Fibroblast of lung (primary cell): ENCODE measurements around the gene SYT11. TPM values are rescaled to one million over a fixed set of nuclear protein-coding genes. Genes with fewer than 3 reads are reported as not detected.
"Not testable (repeated sequence)": the region's sequence is repeated elsewhere in the genome, so short reads cannot be mapped to it uniquely, and the experiment has no call there.

Experiments
- DNase-seq, 2 donors: peaks; one replicate each; pipeline versions ENCODE4 v3.0.0 to v3.0.0-alpha.2; 2010; ENCODE audit warnings: low read depth in 2 of 2
- H2AFZ ChIP-seq: 2 replicates; pipeline ENCODE4 v1.5.1; 2012; ENCODE audit warnings: low read length, control low read depth, inconsistent platforms
- H3K27ac ChIP-seq: 2 replicates; pipeline ENCODE4 v1.5.1; 2011; ENCODE audit warnings: low read length, control low read depth; ENCODE audit not compliant: insufficient read depth
- H3K27me3 ChIP-seq: 2 replicates; pipeline ENCODE4 v1.5.1; 2011; ENCODE audit warnings: mild to moderate bottlenecking, low read length; ENCODE audit not compliant: control insufficient read depth, insufficient read depth
- H3K36me3 ChIP-seq: 2 replicates; pipeline ENCODE4 v1.5.1; 2011; ENCODE audit warnings: low read length; ENCODE audit not compliant: control insufficient read depth, insufficient read depth
- H3K4me1 ChIP-seq: 2 replicates; pipeline ENCODE4 v1.5.1; 2011; ENCODE audit warnings: low read length; ENCODE audit not compliant: control insufficient read depth, insufficient read depth; ENCODE audit errors: extremely low read depth
- H3K4me2 ChIP-seq: 2 replicates; pipeline ENCODE4 v1.5.1; 2011; ENCODE audit warnings: low read length, control low read depth; ENCODE audit not compliant: insufficient read depth; ENCODE audit errors: extremely low read depth
- H3K4me3 ChIP-seq, 4 experiments: fragments of 200-600 bp in 1 of 4; sonication (generic) in 1 of 4; replicated peaks in 1 of 4; 2 replicates each; pipeline ENCODE4 v1.5.1; 2011 to 2016; ENCODE audit warnings: low read length in 4 of 4, low read depth in 3 of 4, mild to moderate bottlenecking in 3 of 4, control low read depth in 2 of 4, inconsistent platforms in 1 of 4, mixed read lengths in 1 of 4; ENCODE audit not compliant: insufficient read depth in 1 of 4; ENCODE audit errors: control extremely low read depth in 1 of 4
- H3K79me2 ChIP-seq: 2 replicates; pipeline ENCODE4 v1.5.1; 2012; ENCODE audit warnings: mild to moderate bottlenecking, low read length, inconsistent platforms; ENCODE audit not compliant: control insufficient read depth, insufficient read depth
- H3K9ac ChIP-seq: 2 replicates; pipeline ENCODE4 v1.5.1; 2011; ENCODE audit warnings: mild to moderate bottlenecking, low read length, control low read depth; ENCODE audit not compliant: insufficient read depth
- H3K9me3 ChIP-seq: 2 replicates; pipeline ENCODE4 v1.5.1; 2012; ENCODE audit warnings: low read depth, low read length; ENCODE audit not compliant: control insufficient read depth, insufficient read depth
- H4K20me1 ChIP-seq: 2 replicates; pipeline ENCODE4 v1.5.1; 2011; ENCODE audit warnings: low read length; ENCODE audit not compliant: control insufficient read depth, insufficient read depth; ENCODE audit errors: extremely low read depth
- EZH2 ChIP-seq: IDR thresholded peaks from 2 replicates; pipeline ENCODE4 v1.5.1; 2012; ENCODE audit warnings: low read length, control low read depth, mild to moderate bottlenecking; ENCODE audit errors: missing control alignments
- polyA plus RNA-seq, 2 donors: library from polyadenylated mRNA; depleted of rRNA in 1 of 2; stranded (reverse) in 1 of 2; unstranded in 1 of 2; fragments of >200 nt; gene quantifications; 2 replicates each; pipeline ENCODE4 v1.2.1, GENCODE V29; 2011 to 2012; ENCODE audit warnings: missing spikeins in 1 of 2
- total RNA-seq: library from RNA; depleted of rRNA; stranded (reverse); fragments of >200 nt; gene quantifications from 2 replicates; pipeline ENCODE4 v1.2.1, GENCODE V29; 2014
- TF ChIP-seq, protein P1 (sequence below), 2 donors: IDR thresholded peaks in 1 of 2; conservative IDR thresholded peaks in 1 of 2; 1 replicate in 1 of 2; 2 replicates in 1 of 2; pipeline ENCODE4 v1.5.1; 2011 to 2012; ENCODE audit warnings: low read length in 2 of 2, control low read depth in 1 of 2, inconsistent platforms in 1 of 2, low read depth in 1 of 2, mild to moderate bottlenecking in 1 of 2

SYT11 gene
- total and polyA plus RNA-seq, 2 donors (not counting 1 experiment from before 2014, with no cell fraction given): 36.8 to 71.3 TPM

DNA sequence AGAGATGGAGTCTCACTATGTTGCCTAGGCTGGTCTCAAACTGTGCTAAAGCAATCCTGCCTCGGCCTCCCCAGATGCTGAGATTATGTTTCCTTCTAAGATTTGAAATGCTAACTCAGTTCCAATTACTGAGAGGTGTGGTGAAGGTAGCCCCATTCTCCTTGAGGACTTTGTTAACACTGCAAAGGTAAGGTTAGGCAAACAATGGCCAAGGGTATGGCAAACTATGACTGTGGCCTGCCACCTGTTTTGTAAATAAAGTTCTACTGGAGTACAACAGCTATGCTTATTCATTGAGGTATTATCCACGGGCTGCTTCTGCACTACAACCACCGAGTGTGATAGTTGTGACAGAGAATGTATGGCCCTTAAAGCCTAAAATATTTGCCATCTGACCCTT lies 61.4 kb downstream of the SYT11 start:
- Histone ChIP-seq H3K27me3 (no peaks in the 10 kb centered on the region), H2AFZ (no peak overlapping the region), H4K20me1 (no peaks in the 10 kb centered on the region), H3K4me2 (no peak overlapping the region), H3K9me3 (no peaks in the 10 kb centered on the region), H3K27ac (no peak overlapping the region), H3K4me3 (no peak overlapping the region), H3K9ac (no peak overlapping the region), H3K36me3 (peaks cover 18% of the 10 kb centered on the region), H3K4me1 (no peaks in the 10 kb centered on the region), H3K79me2 (peaks cover 10% of the 10 kb centered on the region)
- no peak for DNase-seq
- TF ChIP-seq EZH2: no peak
- TF ChIP-seq, protein P1, sequence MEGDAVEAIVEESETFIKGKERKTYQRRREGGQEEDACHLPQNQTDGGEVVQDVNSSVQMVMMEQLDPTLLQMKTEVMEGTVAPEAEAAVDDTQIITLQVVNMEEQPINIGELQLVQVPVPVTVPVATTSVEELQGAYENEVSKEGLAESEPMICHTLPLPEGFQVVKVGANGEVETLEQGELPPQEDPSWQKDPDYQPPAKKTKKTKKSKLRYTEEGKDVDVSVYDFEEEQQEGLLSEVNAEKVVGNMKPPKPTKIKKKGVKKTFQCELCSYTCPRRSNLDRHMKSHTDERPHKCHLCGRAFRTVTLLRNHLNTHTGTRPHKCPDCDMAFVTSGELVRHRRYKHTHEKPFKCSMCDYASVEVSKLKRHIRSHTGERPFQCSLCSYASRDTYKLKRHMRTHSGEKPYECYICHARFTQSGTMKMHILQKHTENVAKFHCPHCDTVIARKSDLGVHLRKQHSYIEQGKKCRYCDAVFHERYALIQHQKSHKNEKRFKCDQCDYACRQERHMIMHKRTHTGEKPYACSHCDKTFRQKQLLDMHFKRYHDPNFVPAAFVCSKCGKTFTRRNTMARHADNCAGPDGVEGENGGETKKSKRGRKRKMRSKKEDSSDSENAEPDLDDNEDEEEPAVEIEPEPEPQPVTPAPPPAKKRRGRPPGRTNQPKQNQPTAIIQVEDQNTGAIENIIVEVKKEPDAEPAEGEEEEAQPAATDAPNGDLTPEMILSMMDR (conservative IDR thresholded peaks at IDR 0.05 in 1 of 2, IDR thresholded peaks at IDR 0.05 in 1 of 2; ENCODE audit: low read depth in 1 of 2, low read length in 2 of 2): no peak

DNA sequence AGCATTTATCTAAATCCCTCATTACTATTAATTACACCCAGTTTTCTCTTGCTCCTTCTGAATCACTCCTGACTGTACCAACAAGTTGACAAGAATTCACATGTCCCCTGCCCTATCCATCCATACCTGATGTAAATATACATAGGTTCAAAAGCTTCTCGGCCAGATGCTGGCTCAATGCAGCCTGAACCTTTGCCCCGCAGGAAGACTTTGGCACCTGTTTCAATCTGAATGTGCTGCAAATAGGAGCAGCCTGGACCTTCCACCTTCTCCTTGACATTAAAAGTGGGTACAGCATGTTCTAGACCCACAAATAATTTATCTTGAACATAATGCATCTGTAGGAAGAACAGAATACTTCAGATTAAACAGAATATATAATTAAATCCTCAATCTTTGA lies 66.1 kb downstream of the SYT11 start:
- Histone ChIP-seq H3K27ac (no peak overlapping the region), H3K36me3 (peaks cover 27% of the 10 kb centered on the region), H3K9me3 (no peaks in the 10 kb centered on the region), H3K4me2 (no peak overlapping the region), H3K27me3 (no peaks in the 10 kb centered on the region), H4K20me1 (no peaks in the 10 kb centered on the region), H3K4me1 (no peaks in the 10 kb centered on the region), H3K4me3 (no peak overlapping the region), H3K9ac (no peak overlapping the region), H2AFZ (no peak overlapping the region), H3K79me2 (peaks cover 27% of the 10 kb centered on the region)
- TF ChIP-seq, protein P1 (conservative IDR thresholded peaks at IDR 0.05 in 1 of 2, IDR thresholded peaks at IDR 0.05 in 1 of 2; ENCODE audit: low read depth in 1 of 2, low read length in 2 of 2): no peak
- no peak for TF ChIP-seq EZH2
- no peak for DNase-seq

DNA sequence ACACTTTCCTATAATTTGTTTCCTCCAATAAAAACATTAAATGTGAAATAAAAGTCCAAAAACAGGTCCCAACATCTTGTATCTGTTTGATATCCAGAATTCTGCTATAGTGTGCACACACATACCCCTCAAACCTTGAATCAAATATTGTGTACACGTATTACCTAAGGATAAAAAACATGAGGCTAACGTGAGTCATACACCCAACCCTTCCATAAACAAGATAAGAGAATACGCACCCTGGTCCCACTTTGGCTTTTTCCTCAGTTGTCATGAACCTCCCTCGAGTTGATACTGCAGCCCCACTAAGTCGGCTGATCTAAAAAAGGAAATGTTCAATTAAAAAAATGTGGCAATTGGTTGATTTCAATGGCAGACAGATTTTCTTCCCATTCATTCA lies 69.7 kb downstream of the SYT11 start:
- Histone ChIP-seq H3K79me2 (peaks cover 56% of the 10 kb centered on the region), H3K9me3 (no peaks in the 10 kb centered on the region), H3K27ac (no peak overlapping the region), H3K4me2 (no peak overlapping the region), H3K27me3 (no peaks in the 10 kb centered on the region), H3K4me1 (peaks cover 9% of the 10 kb centered on the region), H3K4me3 (no peak overlapping the region), H4K20me1 (no peaks in the 10 kb centered on the region), H2AFZ (no peak overlapping the region), H3K36me3 (peaks cover 19% of the 10 kb centered on the region), H3K9ac (no peak overlapping the region)
- DNase-seq: peak in 1 of 2 donors; percentile 50
- no peak for TF ChIP-seq EZH2
- TF ChIP-seq, protein P1 (conservative IDR thresholded peaks at IDR 0.05 in 1 of 2, IDR thresholded peaks at IDR 0.05 in 1 of 2; ENCODE audit: low read depth in 1 of 2, low read length in 2 of 2): no peak

GRCh38 chr1:155930725-155931124 lies 71.4 kb downstream of the SYT11 start:
- not testable (repeated sequence) for H2AFZ ChIP-seq, H3K9me3 ChIP-seq, H4K20me1 ChIP-seq, H3K9ac ChIP-seq, DNase-seq, H3K27ac ChIP-seq, H3K27me3 ChIP-seq
- peaks cover 16% of the 10 kb centered on the region for H3K36me3 ChIP-seq
- H3K79me2 ChIP-seq: peaks cover 55% of the 10 kb centered on the region
- peaks cover 12% of the 10 kb centered on the region for H3K4me1 ChIP-seq
- H3K4me3 ChIP-seq: peak overlapping the region in 1 of 4 experiments; percentile 28
- H3K4me2 ChIP-seq: peak overlapping the region; percentile 84
